HEK293T (cell line): ENCODE measurements around the gene FOXN1.

ENCODE experiments used
- CTCF ChIA-PET: fragments of 350-600 bp; formaldehyde crosslinking; extraction: SDS; loops from one replicate; lab custom pipeline; 2021; ENCODE audit warnings: antibody characterized with exemption, inconsistent platforms; lab: Yijun Ruan, JAX
- POLR2A ChIA-PET: fragments of 350-600 bp; formaldehyde crosslinking; extraction: SDS; loops from one replicate; lab custom pipeline; 2020; ENCODE audit warnings: antibody characterized with exemption, inconsistent platforms; lab: Yijun Ruan, JAX
- DNase-seq: peaks from one replicate; pipeline ENCODE4 v3.0.0; 2012; ENCODE audit warnings: mixed read lengths; ENCODE audit errors: extremely low spot score
- ARNT ChIP-seq: fragments of 450-650 bp; IDR thresholded peaks from 2 replicates; pipeline ENCODE4 v1.6.1; 2017; ENCODE audit warnings: mild to moderate bottlenecking
- BHLHE40 ChIP-seq: fragments of 450-650 bp; IDR thresholded peaks from 2 replicates; pipeline ENCODE4 v1.6.1; 2016; ENCODE audit warnings: mild to moderate bottlenecking, moderate library complexity, borderline replicate concordance
- CTBP1 ChIP-seq: fragments of 450-650 bp; IDR thresholded peaks from 2 replicates; pipeline ENCODE4 v1.6.1; 2016; ENCODE audit warnings: borderline replicate concordance
- ELF4 ChIP-seq: fragments of 450-650 bp; IDR thresholded peaks from 2 replicates; pipeline ENCODE4 v1.6.1; 2017; ENCODE audit warnings: antibody characterized with exemption
- FOXA1 ChIP-seq: fragments of 450-650 bp; IDR thresholded peaks from 2 replicates; pipeline ENCODE4 v1.6.1; 2016; ENCODE audit warnings: mild to moderate bottlenecking
- FOXK2 ChIP-seq: fragments of 450-650 bp; IDR thresholded peaks from 2 replicates; pipeline ENCODE4 v1.6.1; 2016; ENCODE audit warnings: mild to moderate bottlenecking
- FOXM1 ChIP-seq: fragments of 450-650 bp; IDR thresholded peaks from 2 replicates; pipeline ENCODE4 v1.6.1; 2017; ENCODE audit warnings: mild to moderate bottlenecking, borderline replicate concordance
- HDGF ChIP-seq: fragments of 450-650 bp; IDR thresholded peaks from 2 replicates; pipeline ENCODE4 v1.6.1; 2017; ENCODE audit warnings: antibody characterized with exemption, borderline replicate concordance
- L3MBTL2 ChIP-seq: fragments of 450-650 bp; conservative IDR thresholded peaks from 2 replicates; pipeline ENCODE4 v1.6.1; 2016; ENCODE audit warnings: mild to moderate bottlenecking
- LEF1 ChIP-seq: fragments of 450-650 bp; IDR thresholded peaks from 2 replicates; pipeline ENCODE4 v1.6.1; 2017; ENCODE audit warnings: mild to moderate bottlenecking, borderline replicate concordance
- NFRKB ChIP-seq: fragments of 450-650 bp; IDR thresholded peaks from 2 replicates; pipeline ENCODE4 v1.6.1; 2016; ENCODE audit warnings: mild to moderate bottlenecking, moderate library complexity
- PKNOX1 ChIP-seq: fragments of 450-650 bp; IDR thresholded peaks from 2 replicates; pipeline ENCODE4 v1.6.1; 2016
- SP1 ChIP-seq: fragments of 450-650 bp; IDR thresholded peaks from 2 replicates; pipeline ENCODE4 v1.6.1; 2017
- SUZ12 ChIP-seq: fragments of 450-650 bp; IDR thresholded peaks from 2 replicates; pipeline ENCODE4 v1.6.1; 2016; ENCODE audit warnings: mild to moderate bottlenecking
- TARDBP ChIP-seq: fragments of 450-650 bp; IDR thresholded peaks from 2 replicates; pipeline ENCODE4 v1.6.1; 2016
- ZNF384 ChIP-seq: fragments of 450-650 bp; IDR thresholded peaks from 2 replicates; pipeline ENCODE4 v1.6.1; 2016

FOXN1 gene

GRCh38 chr17:28511858-28512461 lies 5.8 kb downstream of the FOXN1 start:
- ChIA-PET POLR2A (interaction anchor here (0.7 kb wide), 1 partner anchor 14 kb away, joined by 3 read pairs; no protein-coding TSS in a partner anchor), CTCF (no interaction called here)
- no peak for DNase-seq
- no peak for TF ChIP-seq TARDBP
- no peak for TF ChIP-seq CTBP1
- no peak for TF ChIP-seq NFRKB
- TF ChIP-seq FOXM1, result no peak
- TF ChIP-seq FOXK2, result no peak
- TF ChIP-seq SP1, result no peak
- TF ChIP-seq ZNF384, result no peak
- no peak for TF ChIP-seq FOXA1
- TF ChIP-seq ELF4, result no peak

- ChIA-PET CTCF (interaction anchor here (0.6 kb wide), 1 partner anchor 16 kb away, joined by 3 read pairs; no protein-coding TSS in a partner anchor), POLR2A (no interaction called here)
- DNase-seq, result no peak
- TF ChIP-seq FOXM1, result no peak
- no peak for TF ChIP-seq FOXK2
- TF ChIP-seq SP1, result no peak
- no peak for TF ChIP-seq LEF1
- no peak for TF ChIP-seq FOXA1
- no peak for TF ChIP-seq SUZ12
- no peak for TF ChIP-seq BHLHE40
- no peak for TF ChIP-seq TARDBP
- TF ChIP-seq ARNT, result no peak
- no peak for TF ChIP-seq ZNF384
- TF ChIP-seq HDGF, result no peak
- no peak for TF ChIP-seq CTBP1
- no peak for TF ChIP-seq PKNOX1
- no peak for TF ChIP-seq ELF4
- TF ChIP-seq L3MBTL2, result no peak
- no peak for TF ChIP-seq NFRKB
Observed at GRCh38 chr17:28513476-28513875, 7.3 kb downstream of the FOXN1 start.

- TF ChIP-seq FOXM1, result no peak
- no peak for TF ChIP-seq SUZ12
- no peak for TF ChIP-seq NFRKB
- no peak for TF ChIP-seq FOXK2
- TF ChIP-seq CTBP1, result no peak
- no peak for TF ChIP-seq FOXA1
- TF ChIP-seq LEF1, result no peak
- TF ChIP-seq HDGF, result no peak
- TF ChIP-seq BHLHE40, result no peak
- no peak for TF ChIP-seq TARDBP
- ChIA-PET POLR2A (no interaction called here), CTCF (no interaction called here)
- DNase-seq, result no peak
Observed at GRCh38 chr17:28514561-28515002, 8.4 kb downstream of the FOXN1 start.

- ChIA-PET CTCF (no interaction called here), POLR2A (no interaction called here)
- no peak for TF ChIP-seq HDGF
- no peak for TF ChIP-seq SUZ12
- no peak for TF ChIP-seq L3MBTL2
- no peak for TF ChIP-seq FOXM1
- no peak for TF ChIP-seq SP1
- TF ChIP-seq FOXK2, result no peak
- no peak for TF ChIP-seq FOXA1
- TF ChIP-seq BHLHE40, result no peak
- no peak for TF ChIP-seq CTBP1
- no peak for TF ChIP-seq ZNF384
- TF ChIP-seq ELF4, result no peak
- TF ChIP-seq NFRKB, result no peak
- no peak for DNase-seq
Observed at GRCh38 chr17:28515518-28515917, 9.4 kb downstream of the FOXN1 start.

- CTCF ChIA-PET, result no interaction called here
- no peak for DNase-seq
- no peak for TF ChIP-seq SP1
- TF ChIP-seq TARDBP, result no peak
- no peak for TF ChIP-seq NFRKB
- no peak for TF ChIP-seq FOXK2
- no peak for TF ChIP-seq L3MBTL2
- no peak for TF ChIP-seq PKNOX1
- TF ChIP-seq HDGF, result no peak
- no peak for TF ChIP-seq BHLHE40
- no peak for TF ChIP-seq CTBP1
- no peak for TF ChIP-seq FOXA1
- TF ChIP-seq ZNF384, result no peak
- TF ChIP-seq FOXM1, result no peak
- POLR2A ChIA-PET, result no interaction called here
Observed at GRCh38 chr17:28518132-28518531, 12.0 kb downstream of the FOXN1 start.

- ChIA-PET POLR2A (no interaction called here), CTCF (no interaction called here)
- DNase-seq, result no peak
- TF ChIP-seq FOXM1 (no peak), LEF1 (no peak), FOXK2 (no peak), SP1 (no peak), BHLHE40 (no peak), FOXA1 (no peak), HDGF (no peak), NFRKB (no peak), ARNT (no peak), TARDBP (no peak), ZNF384 (no peak), L3MBTL2 (no peak), CTBP1 (no peak), ELF4 (no peak), SUZ12 (no peak), PKNOX1 (no peak)
Observed at GRCh38 chr17:28518578-28518977, 12.4 kb downstream of the FOXN1 start.
